A673 (cell line): ENCODE results near the gene TRAPPC6A. TPM values are rescaled to one million over a fixed set of nuclear protein-coding genes. Genes with fewer than 3 reads are reported as not detected.

Source experiments
- BruUV-seq: library from RNA; stranded (reverse); fragments of 400-500 nt; replicated peaks from 2 replicates; lab custom pipeline; 2021; lab: Mats Ljungman, UMichigan
- CTCF ChIA-PET: fragments of 300-600 bp; sonication (Branson Sonifier 250); formaldehyde crosslinking; loops from one replicate; lab custom pipeline; 2022; ENCODE audit warnings: antibody characterized with exemption; lab: Charles Lee
- POLR2A ChIA-PET: fragments of 300-600 bp; sonication (Branson Sonifier 250); formaldehyde crosslinking; loops from one replicate; lab custom pipeline; 2022; ENCODE audit warnings: antibody characterized with exemption; ENCODE audit not compliant: low non-redundant PET; lab: Charles Lee
- DNase-seq: peaks from one replicate; pipeline ENCODE4 v3.0.0-alpha.2; 2015; ENCODE audit warnings: low spot score
- H3K27ac ChIP-seq: fragments of 200-600 bp; sonication (generic); 2 replicates; pipeline ENCODE4 v1.5.1; 2016; ENCODE audit warnings: mixed run types, low read depth, mild to moderate bottlenecking, mixed read lengths, antibody characterized with exemption, low read length; ENCODE audit not compliant: poor library complexity, severe bottlenecking
- H3K27me3 ChIP-seq: fragments of 200-600 bp; sonication (generic); replicated peaks from 2 replicates; pipeline ENCODE4 v1.6.1; 2017; ENCODE audit warnings: mixed run types, low read depth, mild to moderate bottlenecking, mixed read lengths, antibody characterized with exemption, low read length; ENCODE audit not compliant: insufficient read depth, poor library complexity
- H3K36me3 ChIP-seq: fragments of 200-600 bp; sonication (generic); 2 replicates; pipeline ENCODE4 v1.6.1; 2016; ENCODE audit warnings: mixed run types, mild to moderate bottlenecking, mixed read lengths, antibody characterized with exemption, low read length; ENCODE audit not compliant: insufficient read depth, poor library complexity, severe bottlenecking
- H3K4me1 ChIP-seq: fragments of 200-600 bp; sonication (generic); 2 replicates; pipeline ENCODE4 v1.6.1; 2017; ENCODE audit warnings: mixed run types, mild to moderate bottlenecking, mixed read lengths, antibody characterized with exemption, low read length; ENCODE audit not compliant: insufficient read depth, poor library complexity, severe bottlenecking
- H3K4me3 ChIP-seq: fragments of 200-600 bp; sonication (generic); 2 replicates; pipeline ENCODE4 v1.5.1; 2016; ENCODE audit warnings: low read depth, mixed run types, mild to moderate bottlenecking, mixed read lengths, low read length; ENCODE audit not compliant: poor library complexity, severe bottlenecking
- H3K9me3 ChIP-seq: fragments of 200-600 bp; sonication (generic); 2 replicates; pipeline ENCODE4 v1.6.1; 2016; ENCODE audit warnings: mixed run types, low read depth, mild to moderate bottlenecking, mixed read lengths, antibody characterized with exemption, low read length; ENCODE audit not compliant: poor library complexity, severe bottlenecking
- CTCF ChIP-seq: fragments of 300-800, 200-600 bp; sonication (generic); conservative IDR thresholded peaks from 2 replicates; pipeline ENCODE4 v1.5.1; 2017; ENCODE audit warnings: low read depth, mild to moderate bottlenecking, antibody characterized with exemption, low read length, moderate library complexity, mixed read lengths
- EZH2 ChIP-seq: fragments of 200-600 bp; sonication (generic); IDR thresholded peaks from 2 replicates; pipeline ENCODE4 v1.6.1; 2017; ENCODE audit warnings: borderline replicate concordance, low read depth, mild to moderate bottlenecking, mixed read lengths, antibody characterized with exemption, low read length; ENCODE audit not compliant: poor library complexity, severe bottlenecking
- intact Hi-C: fragments of 100-400 bp; cut with micrococcal nuclease; formaldehyde crosslinking; loops from one replicate; pipeline ENCODE4 v1.10.0; 2022; ENCODE audit not compliant: unreplicated experiment
- total RNA-seq: library from RNA; stranded (reverse); gene quantifications from 2 replicates; pipeline ENCODE4 v1.2.3, GENCODE V29; 2021

TRAPPC6A gene
- total RNA-seq, 1 experiment from 2014 or later = 5.8 TPM

- no peaks in the 10 kb centered on the region for H3K36me3 ChIP-seq
- no peaks in the 10 kb centered on the region for H3K9me3 ChIP-seq
- peaks cover 19% of the 10 kb centered on the region for H3K4me1 ChIP-seq
- no peak overlapping the region for H3K4me3 ChIP-seq
- ChIA-PET CTCF (no interaction called here), POLR2A (no interaction called here)
- intact Hi-C loops = no loop called here
- no peak for DNase-seq
- BruUV-seq = no TSS peak
- no peak for TF ChIP-seq EZH2
- TF ChIP-seq CTCF = no peak
- H3K27me3 ChIP-seq = no peaks in the 10 kb centered on the region
- H3K27ac ChIP-seq = peak overlapping the region; percentile 33
These were observed 54.0 kb downstream of the TRAPPC6A start for GRCh38 chr19:45124021-45124420.

- Histone ChIP-seq H3K4me3 (no peak overlapping the region), H3K4me1 (peaks cover 19% of the 10 kb centered on the region), H3K9me3 (no peaks in the 10 kb centered on the region), H3K36me3 (no peaks in the 10 kb centered on the region), H3K27me3 (no peaks in the 10 kb centered on the region), H3K27ac (peak overlapping the region; percentile 33)
- BruUV-seq = no TSS peak
- no peak for TF ChIP-seq EZH2
- TF ChIP-seq CTCF = no peak
- intact Hi-C loops = no loop called here
- POLR2A ChIA-PET = no interaction called here
- CTCF ChIA-PET = no interaction called here
- peak; percentile 74 for DNase-seq
These were observed 54.6 kb downstream of the TRAPPC6A start for GRCh38 chr19:45123440-45123850.

- BruUV-seq = no TSS peak
- no peak overlapping the region for H3K27ac ChIP-seq
- H3K36me3 ChIP-seq = no peaks in the 10 kb centered on the region
- TF ChIP-seq EZH2 = no peak
- TF ChIP-seq CTCF = no peak
- no peak for DNase-seq
- H3K27me3 ChIP-seq = no peaks in the 10 kb centered on the region
- POLR2A ChIA-PET = no interaction called here
- H3K4me1 ChIP-seq = peaks cover 19% of the 10 kb centered on the region
- no peak overlapping the region for H3K4me3 ChIP-seq
- no peaks in the 10 kb centered on the region for H3K9me3 ChIP-seq
- CTCF ChIA-PET = no interaction called here
- intact Hi-C loops = no loop called here
These were observed 55.2 kb downstream of the TRAPPC6A start for GRCh38 chr19:45122832-45123231.
